OCI-LY7 (cell line): ENCODE measurements around the gene ADAMTSL3.

Experiments
- CTCF ChIP-seq: fragments of 200-600 bp; sonication (generic); conservative IDR thresholded peaks from 2 replicates; pipeline ENCODE4 v1.5.1; 2014; ENCODE audit warnings: mild to moderate bottlenecking, antibody characterized with exemption, low read length, moderate library complexity, mixed read lengths
- EZH2phosphoT487 ChIP-seq: fragments of 200-600 bp; sonication (generic); IDR thresholded peaks from 2 replicates; pipeline ENCODE4 v1.6.1; 2018; ENCODE audit warnings: low read depth, borderline replicate concordance, mild to moderate bottlenecking, mixed run types, antibody characterized with exemption, low read length, moderate library complexity, mixed read lengths

GRCh38 chr15:83739629-83740028, 85.7 kb downstream of the ADAMTSL3 start:
- no peak for TF ChIP-seq EZH2phosphoT487
- no peak for TF ChIP-seq CTCF
